SJSA1 (cell line): ENCODE measurements around the gene DYNC1LI2. TPM values are rescaled to one million over a fixed set of nuclear protein-coding genes. Genes with fewer than 3 reads are reported as not detected.
"Not testable (repeated sequence)": the region's sequence is repeated elsewhere in the genome, so short reads cannot be mapped to it uniquely, and the experiment has no call there.

Experiments used
- DNase-seq, 2 experiments: peaks; one replicate each; pipeline ENCODE4 v3.0.0-alpha.2; 2015 to 2020; ENCODE audit warnings: low spot score in 2 of 2, low read depth in 1 of 2
- H3K27ac ChIP-seq: fragments of 250-450 bp; sonication (Bioruptor Pico); 2 replicates; pipeline ENCODE4 v1.5.1; 2020; ENCODE audit warnings: mild to moderate bottlenecking, moderate library complexity
- H3K27me3 ChIP-seq: fragments of 250-450 bp; sonication (Bioruptor Pico); replicated peaks from 2 replicates; pipeline ENCODE4 v1.5.1; 2020; ENCODE audit warnings: mild to moderate bottlenecking, moderate library complexity
- H3K36me3 ChIP-seq: fragments of 250-450 bp; sonication (Bioruptor Pico); 2 replicates; pipeline ENCODE4 v1.5.1; 2020; ENCODE audit warnings: mild to moderate bottlenecking
- H3K4me1 ChIP-seq: fragments of 250-450 bp; sonication (Bioruptor Pico); replicated peaks from 2 replicates; pipeline ENCODE4 v1.6.1; 2021; ENCODE audit warnings: mild to moderate bottlenecking
- H3K4me3 ChIP-seq: fragments of 250-450 bp; sonication (Bioruptor Pico); 2 replicates; pipeline ENCODE4 v1.5.1; 2020; ENCODE audit warnings: mild to moderate bottlenecking
- H3K9me3 ChIP-seq: fragments of 250-450 bp; sonication (Bioruptor Pico); replicated peaks from 2 replicates; pipeline ENCODE4 v1.5.1; 2020; ENCODE audit warnings: mild to moderate bottlenecking
- total RNA-seq: library from RNA; depleted of rRNA; stranded (reverse); fragments of >200 nt; shearing (Covaris generic); gene quantifications from 2 replicates; pipeline ENCODE4 v1.2.3, GENCODE V29; 2014; rRNA removed

Gene DYNC1LI2
- 89.0 and 101 TPM in 2 replicates for total RNA-seq

DNA sequence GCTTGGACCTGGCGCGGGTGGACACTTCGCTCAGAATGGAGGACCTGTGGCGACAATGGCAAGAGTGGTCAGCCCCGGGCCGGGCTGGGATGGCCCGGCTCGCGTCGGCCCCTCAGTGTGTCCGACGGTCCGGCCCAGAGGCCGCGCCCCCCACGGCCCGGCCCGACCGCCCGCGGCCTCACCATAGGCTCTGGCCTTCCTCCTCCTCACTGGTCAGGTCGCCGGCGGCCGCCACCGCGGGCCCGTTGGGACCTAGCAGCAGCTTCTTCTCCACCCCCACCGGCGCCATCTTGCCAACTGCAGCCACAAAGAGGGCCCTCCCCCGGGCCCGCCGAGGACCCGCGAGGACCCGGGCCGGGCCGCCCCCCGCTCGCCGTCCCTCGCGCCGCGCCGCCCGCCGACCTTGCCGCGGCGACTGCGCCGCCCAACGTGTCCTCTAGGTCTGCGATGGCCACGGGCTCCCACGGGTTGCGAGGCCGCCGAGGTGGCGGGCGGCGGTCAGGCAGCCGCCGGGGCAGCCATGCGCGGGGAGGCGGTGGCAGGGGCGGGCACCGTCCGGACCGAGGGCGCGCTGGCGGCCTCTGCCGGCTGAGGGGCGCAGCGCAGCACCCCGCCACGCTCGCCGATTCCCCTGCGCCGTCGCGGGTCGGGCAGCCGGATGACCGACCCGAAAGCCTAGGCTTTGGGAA lies at the start of gene DYNC1LI2:
Gene DYNC1LI2, minus strand, starts transcription at position 307 of the 689 bp plus-strand sequence. Its CDS starts 18 bp downstream, at position 289.
- H3K4me3 ChIP-seq: peak within 1 kb of the TSS; percentile 98
- peaks cover 15% of the 10 kb centered on the region for H3K4me1 ChIP-seq
- H3K36me3 ChIP-seq: peaks cover 49% of the 10 kb centered on the region
- H3K27me3 ChIP-seq: peaks cover 26% of the 10 kb centered on the region
- 0 out of 2 replicates have a peak, but pooled peaks cover 4% of the 10 kb centered on the region for H3K9me3 ChIP-seq
- H3K27ac ChIP-seq: peak within 1 kb of the TSS; percentile 97
- peak; percentile 68 to 83 for DNase-seq

DNA sequence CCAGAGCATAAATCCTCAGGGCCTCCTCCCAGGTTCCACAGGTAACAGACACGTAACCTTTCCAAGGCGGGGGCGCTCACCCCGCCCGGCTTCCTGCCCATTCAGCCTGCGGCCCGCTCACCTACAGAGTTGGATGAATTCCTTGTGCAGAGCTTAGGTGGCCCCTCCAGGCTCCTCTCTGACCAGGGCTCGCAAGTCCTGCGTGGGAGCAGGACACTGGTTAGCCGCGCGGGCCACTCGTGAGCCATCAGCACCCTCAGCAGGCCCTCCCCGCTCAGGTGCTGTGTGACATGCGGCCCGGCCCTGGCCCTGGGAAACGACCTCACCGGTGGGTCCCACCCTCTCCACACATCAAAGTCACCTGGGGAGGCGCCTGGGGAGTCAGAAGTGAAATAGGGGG lies 49.4 kb upstream of the DYNC1LI2 start:
- H3K27ac ChIP-seq: no peak overlapping the region
- H3K4me3 ChIP-seq: no peak overlapping the region
- H3K9me3 ChIP-seq: no peaks in the 10 kb centered on the region
- DNase-seq: no peak
- no peaks in the 10 kb centered on the region for H3K4me1 ChIP-seq
- H3K27me3 ChIP-seq: peaks cover 5% of the 10 kb centered on the region
- H3K36me3 ChIP-seq: peaks cover 15% of the 10 kb centered on the region

DNA sequence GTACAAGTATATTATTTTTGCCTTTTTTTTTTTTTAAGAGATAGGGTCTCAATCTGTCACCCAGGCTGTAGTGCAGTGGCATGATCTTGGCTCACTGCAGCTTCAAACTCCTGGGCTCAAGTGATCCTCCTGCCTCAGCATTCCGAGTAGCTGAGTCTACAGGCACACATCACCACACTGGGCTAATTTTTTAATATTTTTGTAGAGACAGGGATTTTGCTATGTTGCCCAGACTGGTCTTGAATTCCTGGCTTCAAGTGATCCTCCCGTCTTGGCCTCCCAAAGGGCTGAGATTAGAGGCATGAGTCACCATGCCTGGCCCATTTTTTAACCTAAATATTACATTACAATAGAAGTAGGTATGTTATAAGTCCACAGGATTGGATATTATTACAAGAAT lies 46.8 kb upstream of the DYNC1LI2 start:
- peaks cover 8% of the 10 kb centered on the region for H3K27me3 ChIP-seq
- no peak overlapping the region for H3K27ac ChIP-seq
- DNase-seq: no peak
- no peak overlapping the region for H3K4me3 ChIP-seq
- no peaks in the 10 kb centered on the region for H3K36me3 ChIP-seq
- H3K9me3 ChIP-seq: no peaks in the 10 kb centered on the region
- no peaks in the 10 kb centered on the region for H3K4me1 ChIP-seq

DNA sequence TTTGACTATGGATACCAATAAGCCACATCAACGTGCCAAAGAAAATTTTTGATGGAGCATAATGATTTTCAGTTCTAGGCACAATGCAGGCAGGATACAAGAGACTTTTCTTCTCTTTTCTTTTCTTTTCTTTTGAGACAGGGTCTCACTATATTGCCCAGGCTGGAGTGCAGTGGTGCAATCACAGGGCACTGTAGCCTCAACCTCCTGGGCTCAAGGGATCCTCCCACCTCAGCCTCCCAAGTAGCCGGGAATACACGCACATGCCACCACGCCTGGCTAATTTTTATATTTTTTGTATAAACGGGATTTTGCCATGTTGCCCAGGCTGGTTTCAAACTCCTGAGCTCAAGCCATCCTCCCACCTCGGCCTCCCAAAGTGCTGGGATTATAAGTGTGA lies 42.6 kb upstream of the DYNC1LI2 start:
- H3K4me3 ChIP-seq, H3K36me3 ChIP-seq, DNase-seq, H3K27ac ChIP-seq, H3K9me3 ChIP-seq, H3K4me1 ChIP-seq: not testable (repeated sequence)
- peaks cover 12% of the 10 kb centered on the region for H3K27me3 ChIP-seq

DNA sequence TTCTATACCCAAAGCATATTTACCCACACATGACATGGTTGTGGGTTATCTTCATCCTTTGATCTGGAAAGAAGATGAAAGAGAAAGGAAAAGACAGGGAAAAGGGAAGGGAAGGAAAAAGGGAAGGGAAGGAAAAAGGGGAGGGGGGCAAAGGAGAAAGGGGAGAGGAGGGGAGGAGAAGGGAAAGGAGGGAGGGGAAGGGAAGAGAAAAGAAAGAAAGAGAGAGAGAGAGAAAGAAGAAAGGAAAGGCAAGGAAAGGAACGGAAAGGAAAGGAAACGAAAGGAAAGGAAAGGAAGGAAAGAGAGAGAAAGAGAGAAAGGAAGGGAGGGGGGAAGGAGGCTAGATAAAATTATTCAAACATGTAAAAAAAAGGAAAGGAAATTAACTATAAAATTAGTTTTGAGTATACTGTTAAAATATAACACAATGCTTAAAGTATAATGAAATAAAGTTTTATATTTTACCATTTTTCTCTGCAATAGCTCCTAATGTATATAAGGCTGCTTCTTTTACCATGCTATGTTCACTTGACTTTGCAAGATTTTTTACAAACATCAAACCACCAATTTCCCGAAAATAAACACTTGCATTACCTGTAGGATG lies 38.8 kb upstream of the DYNC1LI2 start:
- H3K9me3 ChIP-seq: no peaks in the 10 kb centered on the region
- no peak overlapping the region for H3K27ac ChIP-seq
- no peak for DNase-seq
- no peaks in the 10 kb centered on the region for H3K36me3 ChIP-seq
- no peak overlapping the region for H3K4me3 ChIP-seq
- H3K27me3 ChIP-seq: peaks cover 10% of the 10 kb centered on the region; the same call in 1 of the 2 replicates
- no peaks in the 10 kb centered on the region for H3K4me1 ChIP-seq

DNA sequence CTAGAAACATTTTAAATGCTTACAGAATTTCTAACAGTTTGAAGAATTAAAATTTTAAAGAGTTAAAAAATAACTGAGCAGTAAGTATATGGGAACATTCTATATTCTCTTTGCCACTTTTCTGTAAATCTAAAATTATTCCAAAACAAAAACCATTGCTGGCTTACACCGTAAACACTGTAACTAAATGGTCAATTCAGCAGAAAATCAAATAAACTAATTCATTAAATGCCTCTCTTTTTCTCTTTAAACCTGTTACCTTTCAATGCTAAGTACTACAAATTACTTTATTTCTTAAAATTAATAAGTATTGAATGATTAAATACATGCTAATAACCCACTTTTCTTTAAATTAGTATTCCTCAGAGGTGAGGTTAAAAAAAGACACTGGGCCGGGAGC lies 36.0 kb upstream of the DYNC1LI2 start:
- no peak for DNase-seq
- Histone ChIP-seq H3K9me3 (no peaks in the 10 kb centered on the region), H3K4me1 (no peaks in the 10 kb centered on the region), H3K27me3 (peaks cover 7% of the 10 kb centered on the region; the same call in 1 of the 2 replicates), H3K36me3 (no peaks in the 10 kb centered on the region), H3K27ac (no peak overlapping the region), H3K4me3 (no peak overlapping the region)

DNA sequence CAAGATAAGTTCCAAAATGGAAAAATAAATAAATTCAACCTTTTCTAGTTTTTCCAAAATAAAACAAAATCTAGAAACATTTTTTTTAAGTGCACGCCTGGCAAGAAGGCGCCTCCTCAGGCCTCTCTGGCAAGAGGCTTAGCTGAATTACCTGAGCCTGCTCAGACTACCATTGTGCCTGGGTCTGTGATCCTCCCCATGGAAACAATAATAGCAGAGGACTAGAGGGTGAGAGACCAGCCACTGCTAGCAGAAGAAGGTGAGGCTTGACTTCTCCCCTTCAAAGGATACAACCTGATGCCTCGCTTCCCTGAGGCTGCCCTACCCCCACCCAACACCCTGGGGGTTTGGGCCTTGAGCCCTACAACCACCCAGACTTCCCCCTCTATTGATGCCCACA lies 35.1 kb upstream of the DYNC1LI2 start:
- DNase-seq: no peak

DNA sequence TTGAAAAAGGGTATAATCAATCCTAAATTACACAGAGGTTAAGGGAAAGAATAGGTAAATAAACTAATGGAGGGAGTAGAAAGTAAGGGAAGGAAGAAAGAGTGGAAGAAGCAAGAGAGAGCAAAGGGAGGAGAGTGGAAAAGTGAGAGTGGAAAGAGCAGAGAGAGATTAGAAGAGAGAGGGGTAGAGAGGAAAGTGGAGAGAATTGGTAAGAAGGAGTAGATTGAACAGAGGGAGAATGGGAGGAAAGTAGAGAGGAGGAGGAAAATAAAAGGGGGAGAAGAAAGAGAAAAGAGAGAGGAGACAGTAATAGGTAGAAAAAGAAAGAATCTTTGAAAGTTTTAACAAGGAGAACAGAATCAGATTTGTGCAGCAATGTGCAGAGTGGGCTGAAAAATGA lies 25.0 kb upstream of the DYNC1LI2 start:
- Histone ChIP-seq H3K4me1 (no peaks in the 10 kb centered on the region), H3K27me3 (no peaks in the 10 kb centered on the region), H3K36me3 (no peaks in the 10 kb centered on the region), H3K27ac (no peak overlapping the region), H3K9me3 (no peaks in the 10 kb centered on the region), H3K4me3 (no peak overlapping the region)
- no peak for DNase-seq

More for the DNA sequence above, 35.1 kb upstream of the DYNC1LI2 start:
- H3K36me3 ChIP-seq: no peaks in the 10 kb centered on the region
- peaks cover 6% of the 10 kb centered on the region; the same call in 1 of the 2 replicates for H3K27me3 ChIP-seq
- no peak overlapping the region for H3K4me3 ChIP-seq
- no peaks in the 10 kb centered on the region for H3K4me1 ChIP-seq
- no peaks in the 10 kb centered on the region for H3K9me3 ChIP-seq
- no peak overlapping the region for H3K27ac ChIP-seq

DNA sequence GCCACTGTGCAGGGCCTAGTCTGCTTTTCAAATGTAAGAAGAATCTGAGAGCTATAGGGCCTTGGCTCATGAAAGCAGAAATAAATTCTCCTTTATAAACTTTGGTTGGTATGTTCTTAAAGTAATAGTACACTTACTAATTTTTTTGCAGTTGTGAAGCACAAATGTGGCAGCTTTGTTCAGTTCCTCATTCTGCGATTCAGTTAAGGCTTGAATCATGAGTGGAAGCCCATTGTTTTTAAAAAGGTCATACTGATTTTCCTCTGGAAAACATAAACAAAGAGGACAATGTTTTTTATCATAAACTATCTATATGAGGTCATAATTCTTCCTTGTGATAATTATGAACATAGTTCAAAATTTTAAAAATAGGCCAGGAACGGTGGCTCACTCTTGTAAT lies 23.6 kb upstream of the DYNC1LI2 start:
- H3K36me3 ChIP-seq: no peaks in the 10 kb centered on the region
- H3K4me3 ChIP-seq: no peak overlapping the region
- no peaks in the 10 kb centered on the region for H3K27me3 ChIP-seq
- H3K4me1 ChIP-seq: no peaks in the 10 kb centered on the region
- H3K27ac ChIP-seq: no peak overlapping the region
- H3K9me3 ChIP-seq: no peaks in the 10 kb centered on the region
- no peak for DNase-seq

DNA sequence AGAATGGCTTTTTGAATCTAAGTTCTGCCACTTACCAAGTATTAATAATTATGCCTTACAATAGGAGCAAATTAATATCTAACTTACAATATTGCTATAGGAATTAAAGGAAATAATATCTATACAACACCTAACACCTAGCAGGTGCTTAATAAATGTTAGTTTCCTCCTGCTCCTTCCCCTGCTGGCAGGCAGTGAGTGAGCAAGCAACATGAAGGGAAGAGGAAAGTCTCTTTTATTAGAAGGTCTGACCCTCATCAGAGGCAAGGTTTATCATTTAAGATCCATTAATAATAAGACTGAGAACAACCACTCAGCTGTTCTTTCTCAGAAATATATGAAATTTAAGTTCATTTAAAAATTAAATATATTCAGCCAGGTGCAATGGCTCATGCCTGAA lies 6.7 kb upstream of the DYNC1LI2 start:
- Histone ChIP-seq H3K27ac (no peak overlapping the region), H3K36me3 (no peaks in the 10 kb centered on the region), H3K9me3 (no peaks in the 10 kb centered on the region), H3K4me3 (no peak overlapping the region), H3K4me1 (no peaks in the 10 kb centered on the region), H3K27me3 (peaks cover 50% of the 10 kb centered on the region)
- no peak for DNase-seq

DNA sequence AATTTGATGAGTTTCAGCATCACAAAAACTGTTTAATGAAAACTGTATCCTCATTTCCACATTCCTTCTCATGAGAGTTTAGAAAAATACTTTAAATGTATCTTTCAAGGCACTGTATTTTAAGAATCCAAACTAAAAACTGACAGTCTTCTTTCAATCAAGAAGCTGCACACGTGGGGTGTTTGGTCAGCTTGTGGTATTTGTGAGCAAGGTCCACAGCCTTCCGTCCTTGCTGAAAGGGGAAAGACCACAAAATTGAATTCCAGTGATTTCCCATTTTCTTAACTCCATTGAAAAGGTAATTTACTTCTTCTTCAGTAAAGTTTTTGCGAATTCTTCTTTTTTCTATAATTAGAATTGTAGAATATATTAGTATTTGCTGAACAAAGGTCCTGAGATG lies 3.4 kb upstream of the DYNC1LI2 start:
- H3K9me3 ChIP-seq: 0 out of 2 replicates have a peak, but pooled peaks cover 4% of the 10 kb centered on the region
- peaks cover 16% of the 10 kb centered on the region for H3K36me3 ChIP-seq
- H3K4me3 ChIP-seq: no peak overlapping the region
- DNase-seq: no peak
- H3K4me1 ChIP-seq: peaks cover 15% of the 10 kb centered on the region
- no peak overlapping the region for H3K27ac ChIP-seq
- H3K27me3 ChIP-seq: peaks cover 46% of the 10 kb centered on the region

DNA sequence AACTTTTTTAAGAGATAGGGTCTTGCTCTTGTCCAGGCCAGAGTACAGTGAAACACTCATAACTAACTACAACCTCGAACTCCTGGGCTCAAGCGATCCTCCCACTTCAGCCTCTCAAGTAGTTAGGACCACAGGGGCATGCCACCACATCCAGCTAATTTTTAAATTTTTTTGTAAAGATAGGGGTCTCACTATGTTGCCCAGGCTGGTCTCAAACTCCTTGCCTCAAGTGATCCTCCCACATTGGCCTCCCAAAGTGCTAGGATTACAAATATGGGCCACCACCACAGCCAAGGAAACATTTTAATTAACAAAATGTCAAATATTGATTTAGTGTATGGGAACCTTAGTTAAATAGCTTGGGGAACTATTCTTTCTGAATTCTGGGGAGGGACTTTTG lies 2.8 kb upstream of the DYNC1LI2 start:
- H3K4me1 ChIP-seq: peaks cover 15% of the 10 kb centered on the region
- 0 out of 2 replicates have a peak, but pooled peaks cover 4% of the 10 kb centered on the region for H3K9me3 ChIP-seq
- no peak for DNase-seq
- H3K4me3 ChIP-seq: no peak overlapping the region
- peaks cover 22% of the 10 kb centered on the region for H3K36me3 ChIP-seq
- H3K27me3 ChIP-seq: peaks cover 46% of the 10 kb centered on the region
- no peak overlapping the region for H3K27ac ChIP-seq

DNA sequence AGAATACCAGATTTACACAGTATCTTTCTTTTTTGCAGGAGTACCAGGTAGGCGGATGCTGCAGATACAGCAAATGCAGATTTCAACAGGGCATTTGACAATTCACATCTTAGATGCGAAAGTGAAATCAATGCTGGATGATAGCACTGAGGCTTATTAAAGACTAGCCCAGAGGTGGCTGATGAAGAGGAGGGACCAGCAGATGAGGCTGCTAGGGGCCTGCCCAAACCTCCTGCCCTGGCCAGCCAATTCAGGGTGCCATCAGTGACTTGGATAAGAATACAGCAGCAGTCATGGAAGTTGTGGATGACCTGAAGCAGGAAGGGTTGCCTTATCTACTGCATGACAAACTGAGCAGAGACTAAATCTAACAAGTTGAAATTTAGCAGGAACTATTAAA lies 1.5 kb upstream of the DYNC1LI2 start:
- Histone ChIP-seq H3K36me3 (peaks cover 35% of the 10 kb centered on the region), H3K4me3 (no peak overlapping the region), H3K9me3 (0 out of 2 replicates have a peak, but pooled peaks cover 4% of the 10 kb centered on the region), H3K4me1 (peaks cover 15% of the 10 kb centered on the region), H3K27ac (no peak overlapping the region), H3K27me3 (peaks cover 41% of the 10 kb centered on the region)
- DNase-seq: no peak

DNA sequence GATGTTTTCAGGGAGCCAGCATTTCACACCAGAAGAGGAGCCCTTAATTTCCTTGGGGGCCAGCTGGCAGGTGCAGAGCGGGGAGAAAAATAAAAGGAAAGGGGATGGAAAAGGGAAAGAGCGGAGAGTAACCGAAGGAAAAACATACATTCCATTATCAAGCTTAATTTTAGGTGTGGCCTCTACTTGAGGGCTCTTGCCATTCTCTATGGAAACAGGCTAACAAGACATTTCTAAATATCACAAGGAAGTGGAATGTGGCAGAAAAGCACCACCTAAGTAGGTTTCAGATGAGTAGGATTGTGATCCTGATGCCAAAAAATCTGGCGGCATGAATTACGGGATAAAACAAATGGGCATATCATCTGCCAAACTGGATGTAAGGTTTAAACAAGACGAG lies 970 bp upstream of the DYNC1LI2 start:
- DNase-seq: no peak
- H3K27ac ChIP-seq: no peak overlapping the region
- H3K36me3 ChIP-seq: peaks cover 40% of the 10 kb centered on the region
- 0 out of 2 replicates have a peak, but pooled peaks cover 4% of the 10 kb centered on the region for H3K9me3 ChIP-seq
- peaks cover 15% of the 10 kb centered on the region for H3K4me1 ChIP-seq
- H3K27me3 ChIP-seq: peaks cover 35% of the 10 kb centered on the region
- H3K4me3 ChIP-seq: no peak overlapping the region
